GM18511 (cell line): ENCODE data around the gene SGO2.
"Not testable (repeated sequence)": the region's sequence is repeated elsewhere in the genome, so short reads cannot be mapped to it uniquely, and the experiment has no call there.

Experiments used
- ATAC-seq: cut with Tn5 transposase; IDR thresholded peaks from one replicate; pipeline ENCODE4 v1.9.1; 2021; ENCODE audit warnings: mild to moderate bottlenecking, moderate library complexity; ENCODE audit not compliant: unreplicated experiment

Gene SGO2

GRCh38 chr2:200588076-200588678 is 62.2 kb downstream of the SGO2 start:
- ATAC-seq = no peak

GRCh38 chr2:200590090-200590489 is 64.1 kb downstream of the SGO2 start:
- no peak for ATAC-seq

GRCh38 chr2:200591308-200591707 is 65.3 kb downstream of the SGO2 start:
- no peak for ATAC-seq

GRCh38 chr2:200592406-200593075 is 66.5 kb downstream of the SGO2 start:
- no peak for ATAC-seq

- ATAC-seq = no peak
Observed at GRCh38 chr2:200593905-200594304, 67.9 kb downstream of the SGO2 start.

- no peak for ATAC-seq
Observed at GRCh38 chr2:200595913-200596312, 69.9 kb downstream of the SGO2 start.

- ATAC-seq = no peak
Observed at GRCh38 chr2:200596774-200597570, 71.0 kb downstream of the SGO2 start.

- ATAC-seq = no peak
Observed at GRCh38 chr2:200599206-200599605, 73.2 kb downstream of the SGO2 start.

- no peak for ATAC-seq
Observed at GRCh38 chr2:200600549-200601225, 74.7 kb downstream of the SGO2 start.

GRCh38 chr2:200602584-200602983 is 76.6 kb downstream of the SGO2 start:
- ATAC-seq = no peak

GRCh38 chr2:200603972-200604371 is 78.0 kb downstream of the SGO2 start:
- ATAC-seq = no peak

- no peak for ATAC-seq
Observed at GRCh38 chr2:200604571-200605255, 78.7 kb downstream of the SGO2 start.

GRCh38 chr2:200608341-200609027 is 82.5 kb downstream of the SGO2 start:
- no peak for ATAC-seq

- ATAC-seq = no peak
Observed at GRCh38 chr2:200609028-200609614, 83.1 kb downstream of the SGO2 start.

GRCh38 chr2:200610217-200610616 is 84.2 kb downstream of the SGO2 start:
- not testable (repeated sequence) for ATAC-seq

- no peak for ATAC-seq
Observed at GRCh38 chr2:200613692-200614091, 87.7 kb downstream of the SGO2 start.

- ATAC-seq = no peak
Observed at GRCh38 chr2:200614249-200614648, 88.2 kb downstream of the SGO2 start.

- no peak for ATAC-seq
Observed at GRCh38 chr2:200615247-200615646, 89.2 kb downstream of the SGO2 start.

GRCh38 chr2:200616193-200616592 is 90.2 kb downstream of the SGO2 start:
- ATAC-seq = peak; percentile 86

- no peak for ATAC-seq
Observed at GRCh38 chr2:200616656-200617055, 90.6 kb downstream of the SGO2 start.
